PFSK-1 (cell line): Measurements from ENCODE around the gene TRIM29.

Experiments used
- FOXP2 ChIP-seq: optimal IDR thresholded peaks from 2 replicates; pipeline ENCODE3; 2011; ENCODE audit warnings: borderline replicate concordance, control low read depth, inconsistent platforms; ENCODE audit not compliant: insufficient read depth; ENCODE audit errors: extremely low read length, extremely low read depth
- POLR2AphosphoS5 ChIP-seq: IDR thresholded peaks from 2 replicates; pipeline ENCODE4 v1.6.1; 2012; ENCODE audit warnings: low read depth, mild to moderate bottlenecking, control low read depth, low read length, moderate library complexity
- REST ChIP-seq, 2 experiments: IDR thresholded peaks; 2 replicates each; pipeline versions ENCODE4 v1.6.1 to v1.8.0; 2011 to 2012; ENCODE audit warnings: low read depth in 2 of 2, low read length in 2 of 2, control low read depth in 1 of 2, inconsistent platforms in 1 of 2, mild to moderate bottlenecking in 1 of 2, moderate library complexity in 1 of 2; ENCODE audit not compliant: insufficient read depth in 1 of 2
- SIN3A ChIP-seq: IDR thresholded peaks from 2 replicates; pipeline ENCODE4 v1.6.1; 2012; ENCODE audit warnings: mild to moderate bottlenecking, low read length, moderate library complexity, borderline replicate concordance; ENCODE audit not compliant: insufficient read depth
- TAF1 ChIP-seq: IDR thresholded peaks from 2 replicates; pipeline ENCODE4 v1.6.1; 2012; ENCODE audit warnings: low read length, control low read depth, borderline replicate concordance; ENCODE audit not compliant: insufficient read depth

TRIM29 gene

GRCh38 chr11:120137187-120137610 is 714 bp downstream of the TRIM29 start:
- TF ChIP-seq TAF1: no peak
- no peak for TF ChIP-seq FOXP2
- TF ChIP-seq POLR2AphosphoS5: no peak
- no peak for TF ChIP-seq REST (IDR thresholded peaks at IDR 0.05; ENCODE audit: insufficient read depth in 1 of 2, low read depth in 2 of 2, low read length in 2 of 2)
- no peak for TF ChIP-seq SIN3A

GRCh38 chr11:120136356-120136755 is 1.6 kb downstream of the TRIM29 start:
- TF ChIP-seq TAF1 (no peak), SIN3A (no peak), REST (IDR thresholded peaks at IDR 0.05; ENCODE audit: insufficient read depth in 1 of 2, low read depth in 2 of 2, low read length in 2 of 2) (no peak), POLR2AphosphoS5 (no peak), FOXP2 (no peak)

GRCh38 chr11:120135838-120136237 is 2.1 kb downstream of the TRIM29 start:
- TF ChIP-seq POLR2AphosphoS5: no peak
- no peak for TF ChIP-seq SIN3A
- no peak for TF ChIP-seq REST (IDR thresholded peaks at IDR 0.05; ENCODE audit: insufficient read depth in 1 of 2, low read depth in 2 of 2, low read length in 2 of 2)
- TF ChIP-seq TAF1: no peak
- TF ChIP-seq FOXP2: no peak

GRCh38 chr11:120134931-120135228 is 3.0 kb downstream of the TRIM29 start:
- TF ChIP-seq POLR2AphosphoS5 (no peak), SIN3A (no peak), FOXP2 (no peak), REST (IDR thresholded peaks at IDR 0.05; ENCODE audit: insufficient read depth in 1 of 2, low read depth in 2 of 2, low read length in 2 of 2) (no peak), TAF1 (no peak)
